ENCODE results near the gene TXNDC5.
"Not testable (repeated sequence)": the region's sequence is repeated elsewhere in the genome, so short reads cannot be mapped to it uniquely, and the experiment has no call there.

The TXNDC5 gene

GRCh38 chr6:7912736-7913517, 2.3 kb upstream of the TXNDC5 start:
- no peak for DNase-seq

GRCh38 chr6:7912024-7912423, 1.4 kb upstream of the TXNDC5 start:
- no peak for DNase-seq

GRCh38 chr6:7911345-7911725, 747 bp upstream of the TXNDC5 start:
- no peak for DNase-seq

- DNase-seq = no peak
These were observed 312 bp downstream of the TXNDC5 start for GRCh38 chr6:7910298-7910653.

- DNase-seq = peak; percentile 33
These were observed 988 bp downstream of the TXNDC5 start for GRCh38 chr6:7909323-7910276.

- no peak for DNase-seq
These were observed 3.4 kb downstream of the TXNDC5 start for GRCh38 chr6:7907159-7907558.

GRCh38 chr6:7906741-7907140, 3.8 kb downstream of the TXNDC5 start:
- DNase-seq = no peak

GRCh38 chr6:7905416-7905815, 5.2 kb downstream of the TXNDC5 start:
- DNase-seq = no peak

- no peak for DNase-seq
These were observed 5.8 kb downstream of the TXNDC5 start for GRCh38 chr6:7904654-7905319.

GRCh38 chr6:7903673-7904072, 6.9 kb downstream of the TXNDC5 start:
- no peak for DNase-seq

- DNase-seq = no peak
These were observed 7.7 kb downstream of the TXNDC5 start for GRCh38 chr6:7902867-7903266.

GRCh38 chr6:7902221-7902620, 8.4 kb downstream of the TXNDC5 start:
- DNase-seq = no peak

GRCh38 chr6:7901780-7902179, 8.8 kb downstream of the TXNDC5 start:
- DNase-seq = no peak

- DNase-seq = no peak
These were observed 9.5 kb downstream of the TXNDC5 start for GRCh38 chr6:7901056-7901455.

- no peak for DNase-seq
These were observed 10.0 kb downstream of the TXNDC5 start for GRCh38 chr6:7900621-7901020.

GRCh38 chr6:7899889-7900213, 10.7 kb downstream of the TXNDC5 start:
- no peak for DNase-seq

- DNase-seq = no peak
These were observed 11.3 kb downstream of the TXNDC5 start for GRCh38 chr6:7899101-7899888.

GRCh38 chr6:7898193-7898586, 12.4 kb downstream of the TXNDC5 start:
- not testable (repeated sequence) for DNase-seq

GRCh38 chr6:7897461-7898192, 13.0 kb downstream of the TXNDC5 start:
- no peak for DNase-seq

- DNase-seq = no peak
These were observed 14.1 kb downstream of the TXNDC5 start for GRCh38 chr6:7896465-7896987.

- no peak for DNase-seq
These were observed 15.5 kb downstream of the TXNDC5 start for GRCh38 chr6:7895125-7895423.

Data from NCI-H1694 treated with DMSO at 0.1 percent for 48 hours (cell line).